IMR-90 (cell line): ENCODE results near the gene LZIC. TPM values are rescaled to one million over a fixed set of nuclear protein-coding genes. Genes with fewer than 3 reads are reported as not detected.

Experiments used
- ATAC-seq: fragments of 200-7000 bp; cut with Tn5 transposase; 2 replicates; pipeline ENCODE4 v1.9.1; 2020; ENCODE audit warnings: low read depth, mild to moderate bottlenecking, moderate library complexity
- BruUV-seq: library from RNA; stranded (reverse); fragments of 400-500 nt; replicated peaks from 2 replicates; lab custom pipeline; 2021; lab: Mats Ljungman, UMichigan
- CTCF ChIA-PET: fragments of 300-600 bp; formaldehyde crosslinking; extraction: SDS; loops from one replicate; lab custom pipeline; 2021; ENCODE audit warnings: antibody characterized with exemption; lab: Yijun Ruan, JAX
- POLR2A ChIA-PET: fragments of 300-600 bp; sonication (Branson Sonifier 250); formaldehyde crosslinking; loops from one replicate; lab custom pipeline; 2022; ENCODE audit warnings: antibody characterized with exemption; ENCODE audit not compliant: unreplicated experiment; lab: Charles Lee
- DNase-seq: peaks from one replicate; pipeline ENCODE4 v3.0.0; 2013
- H2AFZ ChIP-seq: replicated peaks from 2 replicates; pipeline ENCODE3; 2013; ENCODE audit warnings: low read length, mild to moderate bottlenecking; ENCODE audit not compliant: poor library complexity
- H2AK5ac ChIP-seq: 2 replicates; pipeline ENCODE4 v1.6.1; 2013; ENCODE audit warnings: low read depth, low read length, inconsistent platforms
- H2AK9ac ChIP-seq: replicated peaks from 2 replicates; pipeline ENCODE3; 2013; ENCODE audit warnings: mild to moderate bottlenecking, low read depth, low read length, moderate library complexity; ENCODE audit not compliant: poor library complexity
- H2BK120ac ChIP-seq: 2 replicates; pipeline ENCODE4 v1.6.1; 2013; ENCODE audit warnings: low read depth, low read length, inconsistent platforms
- H2BK15ac ChIP-seq: 3 replicates; pipeline ENCODE4 v1.6.1; 2013; ENCODE audit warnings: low read depth, low read length, inconsistent platforms
- H2BK20ac ChIP-seq: 2 replicates; pipeline ENCODE4 v1.6.1; 2013; ENCODE audit warnings: low read depth, mild to moderate bottlenecking, inconsistent platforms, low read length, moderate library complexity
- H2BK5ac ChIP-seq: 2 replicates; pipeline ENCODE4 v1.6.1; 2013; ENCODE audit warnings: mild to moderate bottlenecking, low read depth, low read length, inconsistent platforms; ENCODE audit not compliant: poor library complexity, severe bottlenecking
- H3K14ac ChIP-seq: replicated peaks from 2 replicates; pipeline ENCODE4 v1.6.1; 2013; ENCODE audit warnings: low read depth, low read length, inconsistent platforms
- H3K18ac ChIP-seq: 2 replicates; pipeline ENCODE4 v1.6.1; 2013; ENCODE audit warnings: low read depth, low read length, control low read depth
- H3K23ac ChIP-seq: 2 replicates; pipeline ENCODE4 v1.6.1; 2013; ENCODE audit warnings: low read depth, low read length, inconsistent platforms
- H3K27ac ChIP-seq: 2 replicates; pipeline ENCODE4 v1.5.1; 2013; ENCODE audit warnings: mild to moderate bottlenecking, control low read depth, low read length; ENCODE audit not compliant: insufficient read depth
- H3K27me3 ChIP-seq: 2 replicates; pipeline ENCODE4 v1.6.1; 2013; ENCODE audit warnings: low read length; ENCODE audit not compliant: control insufficient read depth, insufficient read depth
- H3K36me3 ChIP-seq: 2 replicates; pipeline ENCODE4 v1.6.1; 2013; ENCODE audit warnings: low read length, mixed read lengths; ENCODE audit not compliant: control insufficient read depth, insufficient read depth
- H3K4ac ChIP-seq: 2 replicates; pipeline ENCODE4 v1.6.1; 2013; ENCODE audit warnings: low read depth, low read length, inconsistent platforms
- H3K4me1 ChIP-seq: 2 replicates; pipeline ENCODE4 v1.6.1; 2013; ENCODE audit warnings: low read length, mixed read lengths; ENCODE audit not compliant: control insufficient read depth, insufficient read depth
- H3K4me2 ChIP-seq: 2 replicates; pipeline ENCODE4 v1.6.1; 2013; ENCODE audit warnings: low read depth, mild to moderate bottlenecking, control low read depth, low read length, moderate library complexity
- H3K4me3 ChIP-seq: 2 replicates; pipeline ENCODE4 v1.5.1; 2013; ENCODE audit warnings: low read depth, mild to moderate bottlenecking, control low read depth, low read length, moderate library complexity; ENCODE audit not compliant: insufficient read depth
- H3K56ac ChIP-seq: 2 replicates; pipeline ENCODE4 v1.6.1; 2013; ENCODE audit warnings: low read length, inconsistent platforms; ENCODE audit not compliant: insufficient read depth; ENCODE audit errors: extremely low read depth
- H3K79me1 ChIP-seq, 2 experiments: 2 replicates each; pipeline ENCODE4 v1.6.1; 2013; ENCODE audit warnings: low read length in 2 of 2, inconsistent platforms in 1 of 2, low read depth in 1 of 2
- H3K9ac ChIP-seq: 2 replicates; pipeline ENCODE4 v1.6.1; 2013; ENCODE audit warnings: low read depth, low read length, control low read depth
- H3K9me1 ChIP-seq: 2 replicates; pipeline ENCODE4 v1.6.1; 2013; ENCODE audit warnings: low read length, inconsistent platforms; ENCODE audit not compliant: insufficient read depth
- H3K9me3 ChIP-seq: 2 replicates; pipeline ENCODE4 v1.6.1; 2013; ENCODE audit warnings: low read length; ENCODE audit not compliant: control insufficient read depth, insufficient read depth
- H4K20me1 ChIP-seq: 2 replicates; pipeline ENCODE4 v1.6.1; 2013; ENCODE audit warnings: low read length, inconsistent platforms; ENCODE audit not compliant: insufficient read depth
- H4K5ac ChIP-seq: 2 replicates; pipeline ENCODE4 v1.6.1; 2013; ENCODE audit warnings: mild to moderate bottlenecking, low read depth, low read length, control low read depth
- H4K8ac ChIP-seq, 2 experiments: 2 replicates each; pipeline ENCODE4 v1.6.1; 2013; ENCODE audit warnings: low read depth in 2 of 2, low read length in 2 of 2, control low read depth in 1 of 2, inconsistent platforms in 1 of 2
- H4K91ac ChIP-seq: 2 replicates; pipeline ENCODE4 v1.6.1; 2013; ENCODE audit warnings: low read depth, low read length, inconsistent platforms; ENCODE audit not compliant: insufficient read depth
- CHD1 ChIP-seq: IDR thresholded peaks from 2 replicates; pipeline ENCODE4 v1.6.1; 2012; ENCODE audit warnings: low read depth, low read length, improper control_type of control experiment
- NFE2L2 ChIP-seq: fragments of 150-350 bp; IDR thresholded peaks from 2 replicates; pipeline ENCODE4 v1.6.1; 2016; ENCODE audit warnings: low read depth, mild to moderate bottlenecking, low read length
- WGBS, 2 experiments: methylation state at CpG; one replicate each; pipeline versions ENCODE4 v1.1.5 to v1.1.7; 2013; ENCODE audit warnings: missing lambda C conversion rate in 2 of 2; ENCODE audit not compliant: insufficient read length in 1 of 2; ENCODE audit errors: extremely low coverage in 2 of 2; 5-methylcytosine and 5-hydroxymethylcytosine counted together
- dilution Hi-C: fragments of 300-500 bp; cut with HindIII; formaldehyde crosslinking; loops from one replicate; pipeline ENCODE4 v1.14.3; 2018; ENCODE audit warnings: low sequenced_read_pairs; ENCODE audit not compliant: unreplicated experiment
- in situ Hi-C: fragments of 300-500 bp; cut with MboI; formaldehyde crosslinking; loops from 3 replicates; pipeline ENCODE4 v1.14.3; 2019; ENCODE audit warnings: low sequenced_read_pairs, inconsistent platforms, mixed read lengths
- intact Hi-C: fragments of 100-400 bp; cut with micrococcal nuclease; formaldehyde crosslinking; loops from 2 replicates; pipeline ENCODE4 v1.10.0; 2022
- polyA plus RNA-seq, 3 experiments: library from polyadenylated mRNA; depleted of rRNA; stranded (reverse); fragments of >200 nt; gene quantifications; 2 replicates each; pipeline ENCODE4 v1.2.3, GENCODE V29; 2012; ENCODE audit warnings: low replicate concordance in 1 of 3
- total RNA-seq: library from RNA; depleted of rRNA; stranded (reverse); fragments of >200 nt; gene quantifications from 2 replicates; pipeline ENCODE4 v1.2.3, GENCODE V29; 2012
- TF ChIP-seq, protein P1 (sequence below): conservative IDR thresholded peaks from 2 replicates; pipeline ENCODE4 v1.5.1; 2012; ENCODE audit warnings: mild to moderate bottlenecking, low read depth, low read length, improper control_type of control experiment

LZIC gene
- total and polyA plus RNA-seq, 2 of the 4 experiments (the other 2 are of a cell fraction): 11.6 to 19.0 TPM

DNA sequence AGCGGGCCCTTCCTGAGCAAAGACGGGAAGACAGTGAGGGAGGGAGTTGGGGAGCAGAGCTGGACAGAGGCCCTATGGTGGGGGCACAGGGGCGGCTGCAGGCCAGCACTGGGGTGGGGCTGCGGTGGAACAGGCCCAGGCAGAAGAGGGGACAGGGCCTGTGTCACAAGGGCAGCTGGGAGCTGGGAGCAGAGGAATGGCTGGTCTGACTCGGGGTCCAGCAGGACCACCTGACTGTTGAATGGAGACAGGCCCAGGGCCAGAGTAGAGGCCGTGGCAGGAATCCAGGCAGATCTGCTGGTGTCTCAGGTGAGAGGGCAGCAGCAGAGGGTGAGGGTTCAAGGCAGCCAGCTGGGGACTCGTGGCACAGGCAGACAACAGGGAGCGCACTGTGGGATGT, 58.4 kb downstream of the LZIC start:
- no peak overlapping the region for H3K4me3 ChIP-seq
- H2BK15ac ChIP-seq: no peak overlapping the region
- POLR2A ChIA-PET: no interaction called here
- no peak for ATAC-seq
- no peak overlapping the region for H4K91ac ChIP-seq
- no peak overlapping the region for H2BK20ac ChIP-seq
- TF ChIP-seq CHD1 (no peak), NFE2L2 (no peak)
- TF ChIP-seq, protein P1, sequence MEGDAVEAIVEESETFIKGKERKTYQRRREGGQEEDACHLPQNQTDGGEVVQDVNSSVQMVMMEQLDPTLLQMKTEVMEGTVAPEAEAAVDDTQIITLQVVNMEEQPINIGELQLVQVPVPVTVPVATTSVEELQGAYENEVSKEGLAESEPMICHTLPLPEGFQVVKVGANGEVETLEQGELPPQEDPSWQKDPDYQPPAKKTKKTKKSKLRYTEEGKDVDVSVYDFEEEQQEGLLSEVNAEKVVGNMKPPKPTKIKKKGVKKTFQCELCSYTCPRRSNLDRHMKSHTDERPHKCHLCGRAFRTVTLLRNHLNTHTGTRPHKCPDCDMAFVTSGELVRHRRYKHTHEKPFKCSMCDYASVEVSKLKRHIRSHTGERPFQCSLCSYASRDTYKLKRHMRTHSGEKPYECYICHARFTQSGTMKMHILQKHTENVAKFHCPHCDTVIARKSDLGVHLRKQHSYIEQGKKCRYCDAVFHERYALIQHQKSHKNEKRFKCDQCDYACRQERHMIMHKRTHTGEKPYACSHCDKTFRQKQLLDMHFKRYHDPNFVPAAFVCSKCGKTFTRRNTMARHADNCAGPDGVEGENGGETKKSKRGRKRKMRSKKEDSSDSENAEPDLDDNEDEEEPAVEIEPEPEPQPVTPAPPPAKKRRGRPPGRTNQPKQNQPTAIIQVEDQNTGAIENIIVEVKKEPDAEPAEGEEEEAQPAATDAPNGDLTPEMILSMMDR: no peak
- H3K4me1 ChIP-seq: peaks cover 19% of the 10 kb centered on the region
- H3K56ac ChIP-seq: no peak overlapping the region
- WGBS, 2 experiments: 87% methylated on average over 6 of the region's 8 CpGs; no CpG with 5 or more reads in 1 of the 2 experiments
- in situ Hi-C loops (no loop called here), dilution Hi-C loops (no loop called here), intact Hi-C loops (no loop called here)
- peaks cover 30% of the 10 kb centered on the region for H3K9me1 ChIP-seq
- no peak overlapping the region for H4K8ac ChIP-seq
- H3K79me1 ChIP-seq: peaks cover 11 to 53% of the 10 kb centered on the region in 2 experiments; a peak in 3 of 4 replicates
- H3K14ac ChIP-seq: no peak overlapping the region
- no peak overlapping the region for H2BK5ac ChIP-seq
- peaks cover 3% of the 10 kb centered on the region; the same call in 1 of the 2 replicates for H4K20me1 ChIP-seq
- H2AFZ ChIP-seq: no peak overlapping the region
- H3K4me2 ChIP-seq: no peak overlapping the region
- H3K9me3 ChIP-seq: no peaks in the 10 kb centered on the region
- DNase-seq: no peak
- H3K27ac ChIP-seq: no peak overlapping the region
- no peaks in the 10 kb centered on the region for H3K27me3 ChIP-seq
- no peak overlapping the region for H3K4ac ChIP-seq
- no peaks in the 10 kb centered on the region for H3K36me3 ChIP-seq
- no TSS peak for BruUV-seq
- no peak overlapping the region for H2AK9ac ChIP-seq
- H3K18ac ChIP-seq: no peak overlapping the region
- H3K23ac ChIP-seq: no peak overlapping the region
- no peak overlapping the region for H2AK5ac ChIP-seq
- H2BK120ac ChIP-seq: no peak overlapping the region
- H4K5ac ChIP-seq: no peak overlapping the region
- no peak overlapping the region for H3K9ac ChIP-seq
- CTCF ChIA-PET: no interaction called here
